HT-29 (cell line): ENCODE data around the gene CADPS. TPM values are rescaled to one million over a fixed set of nuclear protein-coding genes. Genes with fewer than 3 reads are reported as not detected.

Source experiments
- DNase-seq: peaks from one replicate; pipeline ENCODE4 v3.0.0-alpha.2; 2015; ENCODE audit warnings: low spot score
- total RNA-seq: library from RNA; depleted of rRNA; stranded (reverse); fragments of >200 nt; shearing (Covaris generic); gene quantifications from 2 replicates; pipeline ENCODE4 v1.2.3, GENCODE V29; 2014

The CADPS gene
- total RNA-seq, 1 experiment from 2014 or later = 0.13 TPM

DNA sequence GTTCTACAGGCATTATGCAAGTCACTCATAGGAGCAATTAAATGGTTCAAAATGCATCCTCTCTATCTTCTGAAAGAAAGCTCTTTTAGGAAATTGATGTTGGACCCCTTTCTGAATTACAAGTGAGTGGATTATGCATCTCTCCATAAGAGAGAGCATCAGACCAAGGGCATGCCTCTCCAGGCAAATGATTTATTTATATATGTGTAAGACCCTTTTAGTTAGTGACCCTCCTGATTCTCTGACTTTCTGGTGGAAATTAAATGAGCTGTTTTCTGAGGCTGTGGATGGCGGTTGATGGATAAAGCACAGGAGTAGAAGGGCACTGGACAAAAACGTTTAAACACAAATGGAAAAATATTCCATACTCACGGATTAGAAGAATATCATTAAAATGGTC lies 62.6 kb downstream of the CADPS start:
- no peak for DNase-seq

DNA sequence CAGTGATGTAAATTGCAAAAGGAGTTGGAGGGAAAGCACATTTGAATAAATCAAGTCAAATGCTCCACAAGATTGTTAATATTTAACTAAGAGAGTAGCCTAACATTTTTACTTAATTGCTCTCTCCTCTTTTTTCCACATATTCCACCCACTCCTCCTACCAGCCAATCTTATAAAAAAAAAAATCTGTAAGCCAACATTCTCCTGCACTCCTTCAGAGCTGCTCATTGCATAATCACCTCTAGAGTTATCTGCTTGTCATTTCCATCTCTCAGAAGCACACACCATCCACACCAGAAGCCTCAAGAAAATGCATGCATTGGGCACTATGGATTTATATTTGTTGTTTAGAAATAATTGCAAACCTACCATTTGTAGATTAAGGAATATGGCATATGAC lies 64.1 kb downstream of the CADPS start:
- DNase-seq = no peak

DNA sequence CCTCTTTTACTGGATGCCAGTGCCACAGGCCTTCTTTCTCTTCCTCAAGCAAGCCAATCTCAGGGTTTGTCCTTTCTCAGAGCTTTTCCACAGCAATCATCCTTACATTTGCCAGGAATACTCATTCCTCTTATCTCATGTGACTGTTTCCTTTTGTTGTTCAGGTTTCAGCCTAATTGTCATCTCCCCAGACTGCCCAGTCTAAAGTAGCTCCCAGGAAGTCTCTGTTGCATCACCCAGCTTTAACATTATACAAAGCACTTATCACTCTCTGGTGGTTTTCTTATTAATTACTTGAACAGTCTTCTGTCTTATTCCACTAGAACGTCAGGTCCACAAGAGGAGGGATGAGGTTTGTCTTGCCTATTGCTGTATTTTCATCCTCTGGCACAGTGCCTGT lies 65.8 kb downstream of the CADPS start:
- DNase-seq = no peak

DNA sequence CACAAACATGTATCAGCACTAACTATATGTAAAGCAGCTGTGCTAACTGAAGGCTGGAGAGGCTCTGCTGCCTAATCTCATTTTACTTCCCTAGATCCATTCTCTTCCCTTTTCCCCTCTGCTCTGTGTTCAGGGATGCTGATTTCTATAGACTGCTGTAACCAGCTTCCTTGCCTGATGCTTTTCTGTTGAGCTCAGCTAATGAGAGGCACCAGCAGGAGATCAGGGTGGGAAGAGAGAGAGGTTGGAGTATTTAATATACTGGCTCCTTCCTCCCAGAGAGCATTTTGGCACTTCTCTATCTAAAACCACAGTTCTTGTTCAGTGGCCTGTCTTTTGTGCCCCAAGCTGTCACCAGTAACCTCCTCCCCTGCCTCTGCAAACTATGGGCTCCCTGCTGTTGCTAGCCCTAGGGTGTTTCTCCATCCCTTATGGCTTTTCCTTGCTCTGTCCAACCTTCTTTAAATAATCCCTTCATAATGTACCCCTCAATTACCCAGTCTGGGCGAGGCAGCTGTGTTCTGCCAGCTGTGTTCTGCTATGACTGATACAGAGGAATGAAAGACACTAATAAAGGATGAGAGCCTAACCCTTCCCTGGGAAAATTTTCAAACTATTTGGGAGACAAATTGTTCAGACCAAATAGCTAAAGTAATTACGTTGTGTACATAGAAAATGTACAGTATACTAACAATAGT lies 69.5 kb downstream of the CADPS start:
- no peak for DNase-seq

DNA sequence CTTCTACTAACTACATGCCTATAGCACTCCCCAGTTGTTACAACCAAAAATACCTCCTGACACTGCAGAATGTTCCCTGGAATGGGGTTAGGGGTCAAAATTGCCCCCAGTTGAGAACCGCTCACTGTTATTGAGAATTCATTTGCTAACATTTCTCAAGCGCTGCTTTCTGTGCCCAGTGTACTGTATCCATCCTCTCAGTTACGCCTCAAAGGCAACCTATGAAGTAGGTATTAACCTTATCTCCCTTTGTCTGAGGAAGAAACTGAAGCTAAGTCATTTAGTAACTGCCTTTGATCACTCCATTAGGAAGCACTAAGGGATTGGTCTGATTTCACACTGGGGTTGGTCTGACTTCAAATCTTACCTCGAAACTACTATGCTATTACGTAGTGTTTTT lies 70.1 kb downstream of the CADPS start:
- no peak for DNase-seq

DNA sequence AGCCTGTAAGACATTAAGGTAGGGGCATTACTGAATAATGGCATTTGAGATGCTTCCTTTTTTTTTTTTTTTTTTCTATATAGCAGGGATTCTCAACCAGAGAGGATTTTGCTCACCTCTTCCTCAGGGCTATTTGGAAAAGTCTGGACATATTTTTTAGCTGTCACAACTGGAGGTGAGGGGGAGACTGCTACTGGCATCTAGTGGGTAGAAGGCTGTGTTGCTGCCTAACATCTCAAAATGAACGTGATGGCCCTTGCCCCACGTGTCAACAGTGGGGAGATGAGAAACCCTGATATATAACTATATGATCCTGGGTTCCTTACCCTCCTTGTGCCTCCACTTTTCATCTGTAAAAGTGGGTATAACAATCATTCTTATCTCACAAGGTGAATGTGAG lies 71.9 kb downstream of the CADPS start:
- DNase-seq = no peak

DNA sequence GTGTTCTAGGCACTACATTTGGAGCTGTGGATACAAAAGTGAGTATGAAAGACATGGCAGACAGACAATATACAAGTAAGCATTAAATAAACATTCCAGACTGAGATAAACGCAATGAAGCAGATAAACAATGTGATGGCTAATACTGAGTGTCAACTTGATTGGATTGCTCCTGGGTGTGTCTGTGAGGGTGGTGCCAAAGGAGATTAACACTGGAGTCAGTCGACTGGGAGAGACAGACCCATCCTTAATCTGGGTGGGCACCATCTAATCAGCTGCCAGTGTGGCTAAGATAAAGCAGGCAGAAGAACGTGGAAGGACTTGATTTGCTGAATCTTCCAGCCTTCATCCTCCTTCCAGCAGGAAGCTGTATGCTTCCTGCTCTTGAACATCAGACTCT lies 77.2 kb downstream of the CADPS start:
- DNase-seq = no peak

DNA sequence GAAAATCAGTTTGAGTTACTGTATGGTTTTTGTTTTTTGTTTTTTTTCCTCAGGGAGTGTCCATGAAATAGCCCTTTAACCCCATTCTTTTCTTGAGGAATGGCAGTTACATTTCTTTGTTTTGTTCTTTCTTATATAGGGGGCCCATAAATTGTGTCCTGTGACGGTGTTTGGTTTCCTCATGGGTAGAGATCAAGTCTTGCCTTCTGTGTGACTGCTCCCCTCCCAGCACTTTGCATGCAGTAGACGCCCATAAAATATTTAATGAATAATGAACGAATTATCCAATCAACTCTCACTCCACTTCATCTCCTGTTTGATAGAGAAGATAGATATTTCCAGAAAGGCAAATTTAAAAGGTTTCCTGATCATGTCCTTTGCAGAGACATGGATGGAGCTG lies 78.1 kb downstream of the CADPS start:
- DNase-seq = no peak

DNA sequence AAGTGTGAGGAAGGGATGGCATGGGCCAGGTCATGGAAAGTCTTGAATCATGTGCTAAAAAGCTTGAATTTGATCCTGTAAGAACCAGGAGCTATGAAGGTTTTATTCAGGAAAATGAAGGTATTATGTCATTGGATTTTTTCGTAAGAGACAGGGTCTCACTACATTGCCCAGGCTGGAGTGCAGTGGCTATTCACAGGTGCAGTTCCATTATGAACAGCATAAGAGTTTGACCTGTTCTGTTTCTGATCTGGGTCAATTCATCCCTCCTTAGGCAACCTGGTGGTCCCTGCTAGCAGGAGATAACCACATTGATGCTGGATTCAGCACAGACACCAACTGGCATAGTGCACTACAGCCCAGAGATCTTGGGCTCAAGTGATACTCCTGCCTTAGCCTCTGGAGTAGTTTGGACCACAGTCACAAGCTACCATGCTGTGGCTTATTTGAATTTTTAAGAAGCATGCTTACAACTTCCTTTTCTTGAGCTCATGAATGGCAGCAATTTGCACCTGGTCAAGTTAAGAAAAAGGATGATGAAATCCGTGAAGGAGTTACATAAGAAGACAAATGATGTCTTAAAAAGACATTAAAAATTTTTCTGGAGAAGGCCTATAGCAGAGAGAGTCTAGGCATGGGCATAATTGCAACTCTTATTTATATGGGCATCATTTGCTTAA lies 79.1 kb downstream of the CADPS start:
- no peak for DNase-seq

DNA sequence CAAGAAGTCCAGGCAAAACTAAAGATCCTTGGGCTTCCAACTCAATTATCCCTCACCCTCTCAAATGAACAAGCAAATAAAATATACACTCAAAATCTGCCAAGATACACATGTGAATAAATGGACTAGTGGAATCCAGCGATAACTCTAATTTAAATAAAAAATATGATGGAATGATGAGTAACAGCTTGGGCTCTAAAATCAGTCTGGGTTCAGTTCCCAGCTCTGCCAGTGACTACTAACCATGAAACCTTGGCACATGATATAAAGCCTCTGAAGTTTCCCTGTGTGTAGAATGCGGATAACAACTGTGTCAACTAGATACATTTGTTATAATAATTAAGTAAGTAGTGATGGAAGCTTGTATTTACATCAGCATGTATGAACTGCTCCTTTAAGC lies 81.3 kb downstream of the CADPS start:
- no peak for DNase-seq

DNA sequence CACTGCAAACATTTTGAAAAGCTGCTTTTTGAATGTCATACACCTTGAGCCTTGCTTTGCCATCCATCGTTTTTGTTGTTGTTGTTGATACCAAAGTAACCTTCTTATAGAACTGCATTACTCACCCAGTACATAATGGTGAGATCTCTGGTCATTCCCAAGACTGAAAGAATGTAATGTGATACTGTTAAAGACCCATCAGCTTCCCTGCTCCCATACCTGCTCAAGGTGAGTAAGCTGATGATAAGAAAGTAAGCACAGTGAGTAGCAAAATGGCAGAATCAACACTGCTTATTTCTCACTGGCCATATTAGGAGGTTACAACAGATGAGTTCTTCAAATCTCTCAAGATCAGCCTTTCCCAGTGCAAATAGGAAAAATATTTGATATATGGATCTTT lies 89.8 kb downstream of the CADPS start:
- DNase-seq = no peak

DNA sequence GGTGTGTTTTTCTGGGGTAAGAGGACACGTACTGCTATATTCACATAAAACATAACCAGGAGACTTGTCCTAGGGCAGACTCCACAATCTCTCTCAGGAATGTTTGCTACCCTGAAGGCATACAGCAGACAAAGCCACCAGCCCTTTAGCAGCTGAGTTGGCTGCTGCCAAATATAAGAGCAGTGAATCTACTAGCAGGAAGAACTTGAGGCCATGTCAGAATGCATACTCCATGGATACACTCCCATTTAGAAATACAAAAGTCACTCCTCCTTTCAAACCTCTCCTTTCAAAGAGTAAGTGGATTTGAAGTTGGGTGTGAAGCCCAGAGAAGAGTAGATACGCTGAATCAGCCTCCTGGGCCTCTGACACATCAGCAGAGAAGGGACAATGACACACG lies 94.1 kb downstream of the CADPS start:
- DNase-seq = no peak

DNA sequence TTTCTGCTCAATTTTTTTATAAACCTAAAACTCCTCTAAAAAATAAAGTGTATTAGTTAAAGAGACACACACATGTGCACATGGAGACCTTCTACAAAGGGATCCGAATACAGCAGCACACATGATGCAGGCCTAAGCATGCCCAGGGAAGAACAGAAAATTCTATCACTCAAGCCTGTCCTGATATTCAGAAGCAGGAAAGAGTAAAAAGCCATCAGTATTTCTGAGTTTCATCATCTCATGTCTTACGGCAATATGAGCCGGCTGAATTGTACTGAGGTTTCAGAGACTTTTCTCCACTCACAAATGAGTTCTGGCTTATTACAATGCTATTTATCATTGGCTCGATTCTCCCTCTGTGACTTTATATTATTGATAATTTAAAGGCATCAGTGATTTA lies 97.5 kb downstream of the CADPS start:
- no peak for DNase-seq

DNA sequence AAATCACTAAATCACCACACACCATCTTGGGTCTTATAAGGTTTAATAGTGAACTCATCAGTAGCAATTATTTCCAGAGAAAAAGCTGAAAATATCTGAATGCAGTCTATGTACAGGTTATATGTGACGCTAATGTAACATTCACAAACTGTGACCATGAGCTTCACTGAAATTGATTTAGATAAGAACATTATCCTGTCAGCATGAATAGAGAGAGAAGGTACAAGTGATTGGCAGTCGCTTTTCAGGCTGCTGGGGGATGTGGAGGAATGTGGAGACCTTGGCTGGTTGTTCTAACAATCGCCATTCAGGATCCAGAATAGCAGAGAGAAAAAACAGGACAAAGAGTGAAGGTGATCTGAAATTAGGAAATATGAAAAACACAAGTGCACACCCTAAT lies 98.1 kb downstream of the CADPS start:
- no peak for DNase-seq

DNA sequence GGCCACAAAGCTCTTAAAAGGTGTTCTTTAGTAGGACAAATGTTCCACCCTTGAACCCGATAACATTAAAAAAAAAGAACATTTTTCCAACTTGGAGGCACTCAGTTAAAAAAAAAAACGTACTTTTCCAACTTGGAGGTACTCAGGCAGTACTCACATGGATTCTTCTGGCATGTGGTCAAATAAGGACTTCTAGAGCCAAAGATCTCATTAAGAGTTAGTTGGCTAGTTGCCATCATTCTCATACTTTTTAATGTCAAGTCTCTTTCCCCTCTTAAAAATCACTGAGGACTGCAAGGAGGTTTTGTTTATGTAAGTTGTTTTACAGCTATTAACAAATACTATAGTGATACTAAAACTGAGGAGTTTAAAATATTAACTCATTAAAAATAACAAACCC lies 101.0 kb downstream of the CADPS start:
- no peak for DNase-seq

DNA sequence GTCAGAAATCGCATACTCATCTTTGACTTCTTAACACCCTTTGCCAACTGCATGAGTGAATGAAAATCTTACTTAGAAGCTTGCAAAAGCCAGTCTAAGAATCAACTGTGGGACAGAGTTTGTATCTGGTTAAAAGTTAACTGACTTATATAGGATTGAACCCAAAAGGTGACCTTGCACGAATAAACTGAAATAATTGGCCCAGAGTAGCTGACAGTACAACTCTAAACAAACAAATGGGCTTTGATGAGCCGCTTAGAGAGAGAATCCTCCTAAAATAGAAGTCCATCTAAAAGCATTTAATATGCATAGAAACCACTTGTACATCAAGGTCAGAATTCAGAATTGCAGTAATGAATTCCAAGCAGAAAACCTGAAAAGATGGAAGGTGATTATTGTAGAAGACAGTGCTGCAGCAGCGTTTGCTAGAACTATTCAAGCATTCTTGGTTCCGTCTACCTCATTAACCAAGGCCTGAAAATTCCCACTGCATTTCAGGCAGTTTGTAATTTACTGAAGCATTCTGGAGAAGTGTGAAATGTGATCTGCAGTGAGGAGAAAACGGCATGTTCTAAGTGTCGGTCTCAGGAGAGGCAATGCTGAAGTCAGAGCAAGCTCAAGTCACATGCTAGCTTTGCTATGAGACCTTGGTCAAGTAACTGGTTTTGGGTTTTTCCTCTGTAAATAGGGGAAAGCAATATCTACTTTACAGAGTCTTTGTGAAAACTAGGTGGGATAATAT lies 103.7 kb downstream of the CADPS start:
- DNase-seq = no peak

DNA sequence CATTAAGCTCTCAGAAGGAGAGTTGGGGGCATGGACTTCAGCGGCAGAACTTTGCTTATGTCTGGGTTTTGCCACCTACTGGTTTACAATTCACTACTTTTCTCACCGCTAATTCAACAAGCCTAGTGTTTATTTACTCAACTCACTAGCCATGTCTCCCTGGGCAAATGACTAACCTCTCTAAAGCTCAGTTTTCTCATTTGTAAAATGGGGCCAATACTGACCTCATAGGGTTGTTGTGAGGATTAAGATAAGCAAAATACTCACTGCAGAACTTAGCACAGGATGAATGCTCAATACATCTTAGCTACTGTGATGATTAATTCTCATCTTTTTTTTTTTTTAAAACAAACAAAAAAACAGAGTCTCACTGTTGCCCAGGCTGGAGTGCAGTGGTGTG lies 106.3 kb downstream of the CADPS start:
- no peak for DNase-seq

DNA sequence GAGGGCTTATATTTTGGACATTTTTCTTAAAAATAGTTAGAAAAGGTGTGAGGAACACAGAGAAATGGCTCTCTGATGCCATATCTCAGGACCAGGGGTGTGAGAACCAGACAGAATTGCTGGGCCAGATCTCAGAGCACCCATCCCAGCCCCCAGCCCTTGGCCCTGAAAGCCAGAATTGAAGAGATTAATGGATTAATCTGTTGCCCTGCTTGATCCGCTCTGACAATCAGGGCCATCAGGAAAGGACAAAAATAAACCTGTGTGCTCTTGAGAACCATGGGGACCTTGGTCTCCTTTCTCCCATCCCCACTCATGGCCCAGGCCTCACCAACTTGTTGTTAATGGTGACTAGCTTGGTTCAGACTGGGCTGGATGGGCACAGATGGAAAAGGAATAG lies 113.5 kb downstream of the CADPS start:
- no peak for DNase-seq

DNA sequence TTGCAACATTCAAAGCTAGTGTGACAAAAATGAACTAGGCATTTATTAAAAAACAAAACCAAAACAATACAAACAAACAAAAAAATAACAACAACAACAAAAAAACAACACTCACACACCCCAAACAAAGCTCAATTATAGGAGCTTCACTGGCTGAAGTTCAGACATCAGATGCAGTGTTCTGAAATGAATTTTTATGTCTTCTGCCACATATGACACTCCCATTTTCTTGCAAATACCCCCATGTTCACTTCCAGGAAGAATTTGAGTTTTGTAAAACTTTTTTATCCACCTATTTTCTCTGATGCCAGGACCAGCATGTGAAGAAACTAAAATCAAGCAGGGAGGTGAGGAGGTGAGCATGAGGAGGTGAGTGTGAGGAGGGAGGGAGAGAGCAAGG lies 113.9 kb downstream of the CADPS start:
- DNase-seq = no peak

DNA sequence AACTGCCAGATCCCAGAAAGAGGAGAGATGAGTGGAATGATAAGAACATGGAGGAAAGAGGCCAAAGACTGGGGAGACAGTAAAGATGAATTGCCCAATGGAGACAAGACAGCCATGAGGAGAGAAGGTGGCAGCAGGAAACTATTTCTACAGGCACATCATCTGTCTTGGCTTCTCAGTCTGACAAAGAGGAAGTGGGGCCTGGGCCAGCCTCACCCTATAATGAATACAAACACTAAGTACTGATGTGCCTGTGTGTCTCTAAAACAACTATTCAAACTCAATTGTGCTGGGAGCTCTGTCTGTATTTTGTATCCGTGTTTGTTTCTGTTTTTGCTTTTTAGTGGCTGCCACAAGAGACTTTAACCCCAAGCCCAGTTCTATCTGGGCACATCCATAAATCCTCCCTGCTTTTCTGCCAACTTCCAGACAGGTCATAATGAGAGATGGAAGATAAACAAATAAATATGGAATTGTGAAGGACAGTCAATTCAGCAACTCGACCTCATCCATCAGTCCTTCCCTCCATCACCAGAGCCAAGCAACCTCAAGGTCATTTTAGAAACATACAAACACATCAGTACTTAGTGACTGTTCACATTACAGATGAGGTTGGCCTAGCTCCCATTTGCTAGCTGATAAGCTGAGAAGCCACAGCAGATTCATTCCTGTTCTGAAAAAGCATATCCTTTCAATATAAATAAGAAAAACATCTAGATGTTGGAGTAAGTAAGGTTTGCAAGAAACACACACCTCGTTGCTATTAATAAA lies 116.7 kb downstream of the CADPS start:
- no peak for DNase-seq

DNA sequence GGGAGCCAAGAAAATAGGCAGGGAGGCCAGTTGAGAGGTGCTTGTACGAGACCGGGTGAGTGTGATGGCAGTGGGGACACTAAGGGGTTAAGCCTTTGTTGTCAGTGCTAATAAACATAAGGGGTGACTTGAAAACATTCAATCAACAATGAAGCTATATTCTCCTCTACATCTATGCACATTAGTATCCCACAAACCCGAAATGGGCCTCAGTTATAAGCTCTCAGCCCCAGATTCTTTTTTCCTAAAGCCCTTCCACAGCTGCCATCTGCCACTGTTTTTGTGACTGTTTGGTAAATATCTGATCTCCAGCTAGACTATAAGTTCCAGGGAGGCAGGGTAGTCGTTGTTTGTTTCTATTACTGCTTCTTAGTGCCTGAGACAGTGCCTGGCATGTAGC lies 118.2 kb downstream of the CADPS start:
- no peak for DNase-seq

DNA sequence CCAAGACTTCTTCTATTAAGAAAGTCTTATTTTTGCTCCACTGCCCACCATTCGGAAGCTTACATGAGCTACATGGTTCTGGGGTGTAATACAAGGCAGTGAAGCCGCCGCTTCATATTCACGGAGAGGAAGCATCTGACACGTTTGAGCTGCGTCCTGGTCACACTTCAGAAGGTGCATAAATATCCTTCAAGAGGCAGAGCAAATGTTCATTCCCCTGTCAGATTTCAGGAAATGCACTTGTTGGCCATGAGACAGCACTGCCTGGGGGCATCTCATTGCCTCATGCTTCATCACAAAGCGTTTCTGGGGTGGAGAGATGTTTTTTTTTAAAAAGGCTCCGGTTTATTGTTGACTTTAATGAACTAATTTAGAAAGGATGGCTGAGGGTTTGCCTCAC lies 119.9 kb downstream of the CADPS start:
- no peak for DNase-seq
